ENCODE measurements around the gene HIBADH. TPM values are rescaled to one million over a fixed set of nuclear protein-coding genes. Genes with fewer than 3 reads are reported as not detected.

HIBADH gene
- polyA plus RNA-seq, 2 donors: 5.5 to 11.4 TPM

DNA sequence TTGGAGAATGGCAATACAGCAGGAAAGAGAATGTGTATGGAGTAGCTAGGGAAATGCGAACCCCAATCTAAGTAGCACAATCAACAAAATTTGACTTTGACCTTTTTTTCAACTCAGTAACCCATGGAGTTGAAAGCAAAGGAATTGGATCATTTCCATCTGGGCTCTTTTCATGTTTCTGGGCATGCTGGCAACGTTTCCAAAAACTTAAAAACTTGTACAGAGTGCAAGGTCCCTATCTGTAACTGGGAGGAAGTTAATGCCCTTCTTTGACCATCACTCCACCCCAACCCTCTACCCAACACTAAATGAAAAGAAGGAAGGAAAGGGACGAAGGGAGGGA lies 1.3 kb upstream of the HIBADH start:
- H3K36me3 ChIP-seq (ENCODE audit: control insufficient read depth in 2 of 2, insufficient read depth in 2 of 2, low read length in 1 of 2): no peaks in the 10 kb centered on the region
- no peak overlapping the region for H3K4me3 ChIP-seq (ENCODE audit: low read depth in 1 of 2, low read length in 2 of 2)
- WGBS, 2 donors: 67 to 68% methylated on average over 3 of the region's 3 CpGs
- H3K4me1 ChIP-seq (ENCODE audit: control insufficient read depth in 2 of 2, insufficient read depth in 2 of 2, low read length in 1 of 2): no peaks in the 10 kb centered on the region
- H3K9me3 ChIP-seq (ENCODE audit: control insufficient read depth in 2 of 2, insufficient read depth in 1 of 2, low read depth in 1 of 2, low read length in 1 of 2): no peaks in the 10 kb centered on the region
- no peak overlapping the region for H3K27ac ChIP-seq (ENCODE audit: low read depth in 2 of 2, low read length in 1 of 2)
- no peaks in the 10 kb centered on the region for H3K27me3 ChIP-seq (ENCODE audit: control insufficient read depth in 1 of 2, insufficient read depth in 2 of 2, low read length in 2 of 2)

DNA sequence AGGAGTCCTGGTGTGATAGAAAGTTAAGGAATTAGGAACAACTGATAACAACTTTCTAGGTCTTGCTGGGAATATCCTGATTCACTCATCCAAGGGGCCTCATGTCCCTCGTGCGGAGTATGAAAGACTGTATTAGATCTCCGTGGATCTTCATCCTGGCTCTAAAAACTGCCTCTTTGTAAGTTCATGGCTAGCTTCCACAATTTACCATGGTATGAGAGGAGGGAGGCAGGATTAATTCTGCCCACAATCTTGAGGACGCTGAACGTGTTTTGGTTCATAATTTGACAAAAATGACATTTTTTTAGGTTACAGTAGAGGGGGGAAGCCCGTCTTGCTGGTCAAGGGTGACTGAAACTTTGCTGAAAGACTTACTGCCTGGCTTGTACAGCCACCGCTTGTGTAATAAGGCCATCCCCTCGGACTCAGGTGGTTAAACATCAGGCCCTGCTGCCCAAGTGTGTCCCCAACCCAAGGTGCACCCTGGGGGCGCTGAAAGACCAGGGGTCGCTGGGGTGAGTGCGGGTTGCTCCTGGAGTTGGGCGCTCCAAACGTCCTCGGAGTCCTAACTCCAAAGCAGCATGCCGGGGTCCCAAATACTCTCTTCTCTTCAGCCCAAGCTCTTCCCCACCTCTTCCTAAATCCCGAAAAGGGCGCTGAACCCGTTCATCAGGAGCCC lies 733 bp downstream of the HIBADH start:
- H3K27me3 ChIP-seq (ENCODE audit: control insufficient read depth in 1 of 2, insufficient read depth in 2 of 2, low read length in 2 of 2): no peaks in the 10 kb centered on the region
- H3K4me3 ChIP-seq (ENCODE audit: low read depth in 1 of 2, low read length in 2 of 2): peak overlapping the region; percentile 69 to 84
- peak overlapping the region; percentile 81 to 87 for H3K27ac ChIP-seq (ENCODE audit: low read depth in 2 of 2, low read length in 1 of 2)
- no peaks in the 10 kb centered on the region for H3K4me1 ChIP-seq (ENCODE audit: control insufficient read depth in 2 of 2, insufficient read depth in 2 of 2, low read length in 1 of 2)
- no peaks in the 10 kb centered on the region for H3K9me3 ChIP-seq (ENCODE audit: control insufficient read depth in 2 of 2, insufficient read depth in 1 of 2, low read depth in 1 of 2, low read length in 1 of 2)
- H3K36me3 ChIP-seq (ENCODE audit: control insufficient read depth in 2 of 2, insufficient read depth in 2 of 2, low read length in 1 of 2): no peaks in the 10 kb centered on the region
- WGBS, 2 donors: 5 to 6% methylated on average over 18 of the region's 18 CpGs

DNA sequence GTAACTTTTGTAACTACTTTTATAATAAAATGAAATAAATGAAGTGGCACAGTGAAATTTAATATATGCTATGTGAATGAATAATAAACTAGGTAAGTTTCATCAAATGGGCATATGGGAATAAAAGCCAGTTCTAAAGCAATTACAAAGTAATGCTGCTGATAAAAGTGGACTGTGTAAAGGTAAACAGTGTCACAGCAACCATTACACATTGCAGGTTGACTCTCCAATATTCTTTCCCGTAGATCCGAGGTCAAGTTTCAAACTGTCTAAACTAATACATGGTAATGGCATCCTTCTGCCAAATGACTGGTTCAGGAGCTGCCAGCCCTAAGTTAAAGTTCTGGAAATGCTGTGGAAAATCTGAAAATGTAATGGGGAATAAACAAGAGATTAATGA lies 6.0 kb downstream of the HIBADH start:
- Histone ChIP-seq H3K4me1 (ENCODE audit: control insufficient read depth in 2 of 2, insufficient read depth in 2 of 2, low read length in 1 of 2) (no peaks in the 10 kb centered on the region), H3K27me3 (ENCODE audit: control insufficient read depth in 1 of 2, insufficient read depth in 2 of 2, low read length in 2 of 2) (no peaks in the 10 kb centered on the region), H3K27ac (ENCODE audit: low read depth in 2 of 2, low read length in 1 of 2) (no peak overlapping the region), H3K9me3 (ENCODE audit: control insufficient read depth in 2 of 2, insufficient read depth in 1 of 2, low read depth in 1 of 2, low read length in 1 of 2) (no peaks in the 10 kb centered on the region), H3K4me3 (ENCODE audit: low read depth in 1 of 2, low read length in 2 of 2) (no peak overlapping the region), H3K36me3 (ENCODE audit: control insufficient read depth in 2 of 2, insufficient read depth in 2 of 2, low read length in 1 of 2) (no peaks in the 10 kb centered on the region)
- WGBS, 2 donors: 62 to 73% methylated on average over 2 of the region's 2 CpGs

DNA sequence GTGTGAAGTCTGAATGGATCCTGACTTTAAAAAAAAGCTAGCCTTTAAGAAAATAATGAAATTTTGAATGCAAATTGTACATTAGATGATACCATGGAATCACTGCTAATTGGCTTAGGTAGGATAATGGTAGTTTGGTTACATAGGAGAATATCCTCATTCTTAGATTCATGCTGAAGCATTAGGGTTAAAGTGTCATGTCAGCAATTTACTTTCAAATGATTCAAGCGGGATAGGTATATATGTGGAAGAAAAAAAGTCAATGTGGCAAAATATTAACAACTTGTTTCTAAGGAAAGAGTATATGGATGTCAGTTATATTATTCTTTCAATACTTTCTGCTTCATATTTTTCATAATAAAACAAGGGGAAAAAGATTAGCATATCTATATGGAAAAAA lies 7.5 kb downstream of the HIBADH start:
- H3K36me3 ChIP-seq (ENCODE audit: control insufficient read depth in 2 of 2, insufficient read depth in 2 of 2, low read length in 1 of 2): no peaks in the 10 kb centered on the region
- H3K4me1 ChIP-seq (ENCODE audit: control insufficient read depth in 2 of 2, insufficient read depth in 2 of 2, low read length in 1 of 2): no peaks in the 10 kb centered on the region
- H3K4me3 ChIP-seq (ENCODE audit: low read depth in 1 of 2, low read length in 2 of 2): no peak overlapping the region
- no peaks in the 10 kb centered on the region for H3K27me3 ChIP-seq (ENCODE audit: control insufficient read depth in 1 of 2, insufficient read depth in 2 of 2, low read length in 2 of 2)
- H3K27ac ChIP-seq (ENCODE audit: low read depth in 2 of 2, low read length in 1 of 2): no peak overlapping the region
- no peaks in the 10 kb centered on the region for H3K9me3 ChIP-seq (ENCODE audit: control insufficient read depth in 2 of 2, insufficient read depth in 1 of 2, low read depth in 1 of 2, low read length in 1 of 2)
- WGBS, 2 donors: 98% methylated on average over 1 of the region's 1 CpG

DNA sequence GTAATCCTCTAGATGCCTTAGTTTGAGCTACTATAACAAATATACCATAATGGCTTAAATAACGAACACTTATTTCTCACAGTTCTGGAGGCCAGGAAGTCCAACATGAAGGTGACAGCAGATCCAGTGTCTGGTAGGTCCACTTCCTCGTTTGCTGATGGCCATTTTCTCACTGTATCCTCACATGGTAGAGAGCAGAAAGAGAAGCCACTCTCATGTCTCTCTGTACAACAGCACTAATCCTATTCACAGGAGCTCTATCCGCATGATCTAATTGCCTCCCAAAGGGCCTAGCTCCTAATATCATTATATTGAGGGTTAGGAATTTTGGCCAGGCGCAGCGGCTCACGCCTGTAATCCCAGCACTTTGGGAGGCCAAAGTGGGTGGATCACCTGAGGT lies 10.2 kb downstream of the HIBADH start:
- no peaks in the 10 kb centered on the region for H3K27me3 ChIP-seq (ENCODE audit: control insufficient read depth in 1 of 2, insufficient read depth in 2 of 2, low read length in 2 of 2)
- 93 to 94% methylated on average over 6 of the region's 6 CpGs for WGBS, 2 donors
- no peak overlapping the region for H3K4me3 ChIP-seq (ENCODE audit: low read depth in 1 of 2, low read length in 2 of 2)

DNA sequence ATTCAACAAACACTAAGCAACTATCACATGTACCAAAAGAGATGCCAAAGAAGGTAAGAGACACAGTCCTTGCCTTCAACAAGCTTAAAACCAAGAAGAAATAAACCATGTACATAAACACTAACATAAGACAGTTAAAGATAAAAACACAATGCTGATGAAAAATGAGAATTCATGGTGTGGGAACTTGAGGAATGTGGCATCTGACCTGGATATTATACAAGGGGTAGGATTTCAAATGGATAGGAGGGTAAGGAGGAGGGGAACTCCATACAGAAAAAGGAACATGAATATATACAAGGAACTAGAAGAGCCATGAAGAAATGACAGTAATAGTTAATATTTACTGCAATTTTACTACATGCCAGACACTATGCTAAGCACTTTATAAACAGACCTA lies 11.0 kb downstream of the HIBADH start:
- Histone ChIP-seq H3K4me1 (ENCODE audit: control insufficient read depth in 2 of 2, insufficient read depth in 2 of 2, low read length in 1 of 2) (no peaks in the 10 kb centered on the region), H3K4me3 (ENCODE audit: low read depth in 1 of 2, low read length in 2 of 2) (no peak overlapping the region), H3K27ac (ENCODE audit: low read depth in 2 of 2, low read length in 1 of 2) (no peak overlapping the region), H3K27me3 (ENCODE audit: control insufficient read depth in 1 of 2, insufficient read depth in 2 of 2, low read length in 2 of 2) (no peaks in the 10 kb centered on the region), H3K36me3 (ENCODE audit: control insufficient read depth in 2 of 2, insufficient read depth in 2 of 2, low read length in 1 of 2) (no peaks in the 10 kb centered on the region), H3K9me3 (ENCODE audit: control insufficient read depth in 2 of 2, insufficient read depth in 1 of 2, low read depth in 1 of 2, low read length in 1 of 2) (no peaks in the 10 kb centered on the region)

More for the DNA sequence above, 10.2 kb downstream of the HIBADH start:
- H3K4me1 ChIP-seq (ENCODE audit: control insufficient read depth in 2 of 2, insufficient read depth in 2 of 2, low read length in 1 of 2): no peaks in the 10 kb centered on the region
- H3K27ac ChIP-seq (ENCODE audit: low read depth in 2 of 2, low read length in 1 of 2): no peak overlapping the region
- H3K36me3 ChIP-seq (ENCODE audit: control insufficient read depth in 2 of 2, insufficient read depth in 2 of 2, low read length in 1 of 2): no peaks in the 10 kb centered on the region
- H3K9me3 ChIP-seq (ENCODE audit: control insufficient read depth in 2 of 2, insufficient read depth in 1 of 2, low read depth in 1 of 2, low read length in 1 of 2): no peaks in the 10 kb centered on the region

DNA sequence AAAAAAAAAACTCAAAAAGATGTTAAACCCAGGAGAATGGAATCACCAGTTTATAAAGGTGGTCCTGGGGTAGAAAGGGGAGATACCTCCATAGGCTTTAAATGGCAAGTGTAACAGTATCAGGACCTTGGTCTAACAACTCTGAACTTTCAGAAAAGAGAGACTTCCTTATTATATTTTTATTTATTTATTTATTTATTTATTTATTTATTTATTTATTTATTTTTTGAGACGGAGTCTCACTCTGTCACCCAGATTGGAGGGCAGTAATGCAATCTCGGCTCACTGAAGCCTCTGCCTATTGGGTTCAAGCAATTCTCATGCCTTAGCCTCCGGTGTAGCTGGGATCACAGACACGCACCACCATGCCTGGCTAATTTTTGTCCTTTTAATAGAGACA lies 12.4 kb downstream of the HIBADH start:
- WGBS, 2 donors: 98 to 99% methylated on average over 4 of the region's 4 CpGs
- no peaks in the 10 kb centered on the region for H3K36me3 ChIP-seq (ENCODE audit: control insufficient read depth in 2 of 2, insufficient read depth in 2 of 2, low read length in 1 of 2)
- H3K4me3 ChIP-seq (ENCODE audit: low read depth in 1 of 2, low read length in 2 of 2): no peak overlapping the region
- no peak overlapping the region for H3K27ac ChIP-seq (ENCODE audit: low read depth in 2 of 2, low read length in 1 of 2)
- no peaks in the 10 kb centered on the region for H3K9me3 ChIP-seq (ENCODE audit: control insufficient read depth in 2 of 2, insufficient read depth in 1 of 2, low read depth in 1 of 2, low read length in 1 of 2)
- H3K4me1 ChIP-seq (ENCODE audit: control insufficient read depth in 2 of 2, insufficient read depth in 2 of 2, low read length in 1 of 2): no peaks in the 10 kb centered on the region
- no peaks in the 10 kb centered on the region for H3K27me3 ChIP-seq (ENCODE audit: control insufficient read depth in 1 of 2, insufficient read depth in 2 of 2, low read length in 2 of 2)

DNA sequence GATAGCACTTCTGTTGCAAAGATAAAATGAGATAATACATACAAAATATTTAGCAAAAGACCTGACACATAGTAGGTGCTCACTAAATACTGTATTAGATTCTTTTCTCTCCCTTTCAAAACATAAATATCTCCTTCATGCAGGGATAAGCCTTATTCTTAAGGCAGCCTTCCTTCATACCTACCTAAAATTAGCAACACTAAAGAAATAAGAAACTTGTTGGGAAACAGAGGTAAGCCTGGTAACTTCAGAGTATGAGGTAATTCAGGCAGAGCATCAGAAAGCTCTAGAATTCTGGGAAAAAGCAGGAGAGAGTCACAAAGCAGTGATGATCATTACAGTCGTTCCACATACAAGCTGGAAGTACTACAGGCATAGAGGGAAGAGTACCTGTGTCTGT lies 15.2 kb downstream of the HIBADH start:
- 90 to 100% methylated on average over 1 of the region's 1 CpG for WGBS, 2 donors
- Histone ChIP-seq H3K27me3 (ENCODE audit: control insufficient read depth in 1 of 2, insufficient read depth in 2 of 2, low read length in 2 of 2) (no peaks in the 10 kb centered on the region), H3K4me3 (ENCODE audit: low read depth in 1 of 2, low read length in 2 of 2) (no peak overlapping the region), H3K4me1 (ENCODE audit: control insufficient read depth in 2 of 2, insufficient read depth in 2 of 2, low read length in 1 of 2) (peaks cover 0 to 3% of the 10 kb centered on the region in 2 donors), H3K27ac (ENCODE audit: low read depth in 2 of 2, low read length in 1 of 2) (no peak overlapping the region), H3K9me3 (ENCODE audit: control insufficient read depth in 2 of 2, insufficient read depth in 1 of 2, low read depth in 1 of 2, low read length in 1 of 2) (no peaks in the 10 kb centered on the region), H3K36me3 (ENCODE audit: control insufficient read depth in 2 of 2, insufficient read depth in 2 of 2, low read length in 1 of 2) (no peaks in the 10 kb centered on the region)

DNA sequence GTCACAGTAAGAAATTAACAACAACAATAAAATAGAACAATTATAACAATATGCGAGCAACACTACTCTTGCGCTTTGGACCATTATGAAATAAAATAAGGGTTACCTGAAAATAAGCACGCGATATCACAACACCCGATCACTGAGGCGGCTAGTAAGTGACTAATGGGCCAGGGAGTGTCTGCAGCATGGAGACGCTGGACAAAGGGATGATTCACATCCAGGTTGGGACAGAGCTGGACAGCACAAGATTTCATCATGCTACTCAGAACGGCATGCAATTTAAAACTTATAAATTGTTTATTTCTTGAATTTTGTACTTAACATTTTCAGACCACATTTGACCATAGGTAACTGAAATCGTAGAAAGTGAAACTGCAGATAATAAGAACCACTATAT lies 15.6 kb downstream of the HIBADH start:
- no peak overlapping the region for H3K4me3 ChIP-seq (ENCODE audit: low read depth in 1 of 2, low read length in 2 of 2)
- 94% methylated on average over 9 of the region's 9 CpGs for WGBS, 2 donors
- H3K27ac ChIP-seq (ENCODE audit: low read depth in 2 of 2, low read length in 1 of 2): no peak overlapping the region
- H3K4me1 ChIP-seq (ENCODE audit: control insufficient read depth in 2 of 2, insufficient read depth in 2 of 2, low read length in 1 of 2): peaks cover 0 to 3% of the 10 kb centered on the region in 2 donors
- H3K36me3 ChIP-seq (ENCODE audit: control insufficient read depth in 2 of 2, insufficient read depth in 2 of 2, low read length in 1 of 2): no peaks in the 10 kb centered on the region
- H3K27me3 ChIP-seq (ENCODE audit: control insufficient read depth in 1 of 2, insufficient read depth in 2 of 2, low read length in 2 of 2): no peaks in the 10 kb centered on the region
- H3K9me3 ChIP-seq (ENCODE audit: control insufficient read depth in 2 of 2, insufficient read depth in 1 of 2, low read depth in 1 of 2, low read length in 1 of 2): no peaks in the 10 kb centered on the region

DNA sequence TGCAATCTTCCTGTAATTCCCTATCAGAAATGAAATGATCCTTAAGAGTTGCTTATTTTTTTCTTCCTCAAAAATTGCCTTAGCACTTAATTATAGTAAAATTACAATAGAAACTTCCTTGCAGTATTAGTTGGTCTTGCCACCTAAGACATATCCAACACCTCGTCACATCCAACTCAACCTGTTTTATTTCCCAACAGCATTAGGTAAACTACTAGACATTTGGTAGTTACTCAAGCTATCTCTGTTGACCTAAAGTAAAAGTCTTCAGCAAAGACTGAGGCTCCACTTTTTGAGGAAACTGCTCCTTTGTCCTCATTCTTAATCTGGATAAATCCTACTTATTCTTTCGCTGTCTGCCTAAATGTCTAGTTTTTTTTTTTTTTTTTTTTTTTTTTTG lies 20.4 kb downstream of the HIBADH start:
- Histone ChIP-seq H3K4me3 (ENCODE audit: low read depth in 1 of 2, low read length in 2 of 2) (no peak overlapping the region), H3K36me3 (ENCODE audit: control insufficient read depth in 2 of 2, insufficient read depth in 2 of 2, low read length in 1 of 2) (no peaks in the 10 kb centered on the region), H3K4me1 (ENCODE audit: control insufficient read depth in 2 of 2, insufficient read depth in 2 of 2, low read length in 1 of 2) (peaks cover 0 to 3% of the 10 kb centered on the region in 2 donors), H3K27me3 (ENCODE audit: control insufficient read depth in 1 of 2, insufficient read depth in 2 of 2, low read length in 2 of 2) (no peaks in the 10 kb centered on the region), H3K9me3 (ENCODE audit: control insufficient read depth in 2 of 2, insufficient read depth in 1 of 2, low read depth in 1 of 2, low read length in 1 of 2) (no peaks in the 10 kb centered on the region), H3K27ac (ENCODE audit: low read depth in 2 of 2, low read length in 1 of 2) (no peak overlapping the region)
- 75 to 79% methylated on average over 2 of the region's 2 CpGs for WGBS, 2 donors
